Stimulated activated CD8-positive, alpha-beta memory T cell treated with anti-CD3 and anti-CD28 coated beads, Interleukin-15, amount 100 ng/mL, for 1 hour (primary cell): ENCODE results near the gene IFI30.

ENCODE experiments used
- DNase-seq: peaks from one replicate; pipeline ENCODE4 v3.0.0-alpha.2; 2020; ENCODE audit warnings: low read depth

The IFI30 gene

DNA sequence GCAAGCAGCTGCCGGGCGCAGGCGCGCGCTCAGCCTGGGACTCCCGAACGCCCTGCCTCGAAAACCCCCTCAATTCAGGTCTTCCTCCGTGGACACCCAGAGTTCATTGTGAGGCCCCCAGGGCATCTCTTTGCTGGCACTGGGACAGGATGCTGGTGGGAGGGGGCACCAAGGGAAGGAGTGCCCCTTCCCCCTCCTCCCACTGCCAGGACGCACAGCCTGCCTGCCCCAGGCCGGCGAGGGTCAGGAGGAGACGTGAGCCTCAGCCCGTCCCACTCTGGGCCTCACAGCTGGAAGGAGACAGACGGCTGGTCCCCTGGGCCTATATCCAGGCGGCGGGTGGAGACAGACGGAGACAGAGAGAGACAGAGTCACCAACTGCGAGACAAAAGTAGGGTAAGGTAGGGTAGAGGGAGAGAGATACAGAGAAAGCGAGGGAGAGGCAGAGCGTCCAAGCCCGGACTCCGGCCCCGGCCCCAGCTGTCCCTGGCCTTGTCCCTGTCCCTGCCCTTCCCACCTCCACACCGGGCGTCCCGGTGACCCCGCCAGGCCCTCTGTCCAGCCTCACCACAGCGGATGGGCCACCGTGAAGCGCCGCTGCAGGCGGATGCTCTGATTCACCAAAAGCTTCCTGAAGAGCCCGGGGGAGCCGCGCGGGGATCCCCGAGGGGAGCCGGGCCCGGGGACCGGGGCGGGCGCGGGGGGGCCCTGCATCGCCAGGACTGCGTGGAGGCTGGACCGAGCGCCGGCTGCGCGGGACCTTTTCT lies 52.3 kb downstream of the IFI30 start, which contains the start of gene PDE4C:
PDE4C (minus strand) TSS at position 737 of the 767 bp plus-strand sequence; CDS start at position 714, 23 bp downstream.
- no peak for DNase-seq

DNA sequence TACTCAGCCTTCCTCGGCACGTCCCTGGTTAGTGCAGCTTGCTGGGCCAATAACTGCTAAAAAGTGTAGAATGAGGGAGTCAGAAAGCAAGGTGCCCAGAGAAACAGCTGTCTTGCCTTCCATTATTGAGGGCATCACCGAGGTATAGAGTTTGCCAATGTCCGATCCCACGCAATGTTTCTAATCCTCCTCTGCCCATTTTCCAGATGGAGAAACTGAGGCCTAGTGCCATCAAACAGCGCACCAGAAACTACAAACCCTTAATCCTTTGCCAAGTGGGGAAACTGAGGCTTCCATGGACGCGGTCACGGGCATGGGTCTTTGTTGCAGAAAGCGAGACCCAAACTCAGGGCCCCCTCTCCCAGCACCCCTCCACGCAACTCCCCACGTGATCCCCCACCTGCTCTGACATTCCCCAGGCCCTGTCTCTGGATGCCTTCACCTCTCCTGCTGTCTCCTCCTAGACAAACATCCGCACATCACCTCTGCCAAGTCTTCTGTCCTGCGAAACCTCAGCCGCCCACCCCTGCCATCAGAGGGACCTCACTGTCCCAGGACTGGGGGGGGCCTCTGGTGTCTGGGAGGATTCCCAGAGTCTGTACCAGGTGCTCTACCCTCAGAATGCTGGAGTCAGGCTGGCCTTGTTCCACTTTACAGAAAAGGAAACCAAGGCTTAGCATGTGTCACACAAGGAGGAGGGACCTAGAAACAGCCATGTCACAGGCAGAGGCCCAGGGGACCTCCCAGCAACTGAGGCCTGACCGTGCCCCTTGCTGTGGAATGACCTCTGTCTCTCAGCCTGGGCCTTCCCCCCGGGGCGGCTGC lies 53.6 kb downstream of the IFI30 start:
- DNase-seq: no peak
